Measurements from ENCODE around the gene TOMM40. TPM values are rescaled to one million over a fixed set of nuclear protein-coding genes. Genes with fewer than 3 reads are reported as not detected.
"Not testable (repeated sequence)": the region's sequence is repeated elsewhere in the genome, so short reads cannot be mapped to it uniquely, and the experiment has no call there.

The TOMM40 gene
- total and polyA plus RNA-seq, 7 experiments from 2014 or later, result 26.3 to 73.3 (median 37.5) TPM

GRCh38 chr19:44908074-44908835 is 17.2 kb downstream of the TOMM40 start:
- DNase-seq (no peak), ATAC-seq (no peak)
- no peak overlapping the region for H3K4me3 ChIP-seq (ENCODE audit: low read length)
- Mint-ChIP-seq H3K36me3 (peaks cover 0 to 4% (median 0%) of the 10 kb centered on the region in 5 donors), H3K27me3 (peaks cover 26 to 40% (median 34%) of the 10 kb centered on the region in 5 donors), H3K27ac (no peak overlapping the region), H3K4me1 (peaks cover 5 to 15% (median 10%) of the 10 kb centered on the region in 7 donors), H3K4me3 (peak overlapping the region in 1 of 10 donors; percentile 17), H3K9me3 (no peaks in the 10 kb centered on the region)
- peaks cover 0 to 2% (median 0%) of the 10 kb centered on the region in 3 experiments for H3K36me3 ChIP-seq (ENCODE audit: control insufficient read depth in 2 of 3, insufficient read depth in 3 of 3, low read length in 3 of 3)
- POLR2A ChIA-PET, result no interaction called here
- intact Hi-C loops (cut with micrococcal nuclease), result no loop called here
- CTCF ChIA-PET, result no interaction called here
- H3K27me3 ChIP-seq (ENCODE audit: control insufficient read depth in 2 of 2, insufficient read depth in 2 of 2, low read length in 2 of 2), result peaks cover 0 to 4% of the 10 kb centered on the region in 2 donors
- no peak overlapping the region for H3K27ac ChIP-seq (ENCODE audit: low read depth, low read length)
- no peaks in the 10 kb centered on the region for H3K4me1 ChIP-seq (ENCODE audit: control insufficient read depth in 2 of 2, insufficient read depth in 2 of 2, low read length in 2 of 2)
- no peaks in the 10 kb centered on the region for H3K9me3 ChIP-seq (ENCODE audit: control insufficient read depth in 2 of 3, low read length in 3 of 3)

- ChIA-PET CTCF (no interaction called here), POLR2A (no interaction called here)
- no peak for ATAC-seq
- H3K9me3 Mint-ChIP-seq, result no peaks in the 10 kb centered on the region
- H3K4me3 Mint-ChIP-seq, result no peak overlapping the region
- no peak overlapping the region for H3K27ac ChIP-seq (ENCODE audit: low read depth, low read length)
- no peak for DNase-seq
- peaks cover 5 to 17% (median 7%) of the 10 kb centered on the region in 7 donors for H3K4me1 Mint-ChIP-seq
- no peak overlapping the region for H3K4me3 ChIP-seq (ENCODE audit: low read length)
- no peaks in the 10 kb centered on the region for H3K9me3 ChIP-seq (ENCODE audit: control insufficient read depth in 2 of 3, low read length in 3 of 3)
- H3K27me3 Mint-ChIP-seq, result peaks cover 30 to 45% (median 38%) of the 10 kb centered on the region in 5 donors
- intact Hi-C loops (cut with micrococcal nuclease), result no loop called here
- H3K4me1 ChIP-seq (ENCODE audit: control insufficient read depth in 2 of 2, insufficient read depth in 2 of 2, low read length in 2 of 2), result no peaks in the 10 kb centered on the region
- H3K36me3 ChIP-seq (ENCODE audit: control insufficient read depth in 2 of 3, insufficient read depth in 3 of 3, low read length in 3 of 3), result no peaks in the 10 kb centered on the region
- H3K27ac Mint-ChIP-seq, result no peak overlapping the region
- H3K27me3 ChIP-seq (ENCODE audit: control insufficient read depth in 2 of 2, insufficient read depth in 2 of 2, low read length in 2 of 2), result peaks cover 0 to 4% of the 10 kb centered on the region in 2 donors
- peaks cover 0 to 4% (median 0%) of the 10 kb centered on the region in 5 donors for H3K36me3 Mint-ChIP-seq
Measured at GRCh38 chr19:44908836-44909261, 17.8 kb downstream of the TOMM40 start.

GRCh38 chr19:44909775-44910174 is 18.7 kb downstream of the TOMM40 start:
- H3K9me3 Mint-ChIP-seq, result no peaks in the 10 kb centered on the region
- ChIA-PET POLR2A (no interaction called here), CTCF (no interaction called here)
- no peaks in the 10 kb centered on the region for H3K4me1 ChIP-seq (ENCODE audit: control insufficient read depth in 2 of 2, insufficient read depth in 2 of 2, low read length in 2 of 2)
- no peak for DNase-seq
- no peak overlapping the region for H3K4me3 ChIP-seq (ENCODE audit: low read length)
- peaks cover 40 to 51% (median 45%) of the 10 kb centered on the region in 5 donors for H3K27me3 Mint-ChIP-seq
- peaks cover 0 to 4% of the 10 kb centered on the region in 2 donors for H3K27me3 ChIP-seq (ENCODE audit: control insufficient read depth in 2 of 2, insufficient read depth in 2 of 2, low read length in 2 of 2)
- no peak overlapping the region for H3K4me3 Mint-ChIP-seq
- H3K27ac ChIP-seq (ENCODE audit: low read depth, low read length), result no peak overlapping the region
- intact Hi-C loops (cut with micrococcal nuclease), result no loop called here
- peaks cover 8 to 26% (median 13%) of the 10 kb centered on the region in 7 donors for H3K4me1 Mint-ChIP-seq
- H3K36me3 ChIP-seq (ENCODE audit: control insufficient read depth in 2 of 3, insufficient read depth in 3 of 3, low read length in 3 of 3), result no peaks in the 10 kb centered on the region
- ATAC-seq, result no peak
- no peaks in the 10 kb centered on the region for H3K9me3 ChIP-seq (ENCODE audit: control insufficient read depth in 2 of 3, low read length in 3 of 3)
- H3K36me3 Mint-ChIP-seq, result peaks cover 0 to 4% (median 0%) of the 10 kb centered on the region in 5 donors
- H3K27ac Mint-ChIP-seq, result no peak overlapping the region

GRCh38 chr19:44911896-44912295 is 20.8 kb downstream of the TOMM40 start:
- ATAC-seq; H3K36me3 Mint-ChIP-seq; H3K36me3 ChIP-seq (ENCODE audit: control insufficient read depth in 2 of 3, insufficient read depth in 3 of 3, low read length in 3 of 3); H3K4me3 Mint-ChIP-seq; DNase-seq; CTCF ChIA-PET; H3K4me3 ChIP-seq (ENCODE audit: low read length); H3K9me3 ChIP-seq (ENCODE audit: control insufficient read depth in 2 of 3, low read length in 3 of 3); H3K27me3 ChIP-seq (ENCODE audit: control insufficient read depth in 2 of 2, insufficient read depth in 2 of 2, low read length in 2 of 2); intact Hi-C loops (cut with micrococcal nuclease); H3K9me3 Mint-ChIP-seq; H3K4me1 ChIP-seq (ENCODE audit: control insufficient read depth in 2 of 2, insufficient read depth in 2 of 2, low read length in 2 of 2); POLR2A ChIA-PET; H3K27ac ChIP-seq (ENCODE audit: low read depth, low read length): not testable (repeated sequence)
- Mint-ChIP-seq H3K27ac (peak overlapping the region in 1 of 9 donors; percentile 56), H3K4me1 (peaks cover 4 to 19% (median 7%) of the 10 kb centered on the region in 7 donors), H3K27me3 (peaks cover 29 to 40% (median 35%) of the 10 kb centered on the region in 5 donors)

GRCh38 chr19:44912854-44913253 is 21.8 kb downstream of the TOMM40 start:
- H3K9me3 ChIP-seq (ENCODE audit: control insufficient read depth in 2 of 3, low read length in 3 of 3), result no peaks in the 10 kb centered on the region
- peaks cover 0 to 4% (median 0%) of the 10 kb centered on the region in 5 donors for H3K36me3 Mint-ChIP-seq
- H3K27ac ChIP-seq (ENCODE audit: low read depth, low read length), result no peak overlapping the region
- H3K9me3 Mint-ChIP-seq, result no peaks in the 10 kb centered on the region
- H3K4me3 ChIP-seq (ENCODE audit: low read length), result no peak overlapping the region
- H3K4me1 Mint-ChIP-seq, result peaks cover 4 to 19% (median 7%) of the 10 kb centered on the region in 7 donors
- H3K4me1 ChIP-seq (ENCODE audit: control insufficient read depth in 2 of 2, insufficient read depth in 2 of 2, low read length in 2 of 2), result no peaks in the 10 kb centered on the region
- no peaks in the 10 kb centered on the region for H3K27me3 ChIP-seq (ENCODE audit: control insufficient read depth in 2 of 2, insufficient read depth in 2 of 2, low read length in 2 of 2)
- H3K27me3 Mint-ChIP-seq, result peaks cover 26 to 36% (median 32%) of the 10 kb centered on the region in 5 donors
- POLR2A ChIA-PET, result no interaction called here
- DNase-seq (no peak), ATAC-seq (no peak)
- no peak overlapping the region for H3K27ac Mint-ChIP-seq
- CTCF ChIA-PET, result no interaction called here
- H3K36me3 ChIP-seq (ENCODE audit: control insufficient read depth in 2 of 3, insufficient read depth in 3 of 3, low read length in 3 of 3), result no peaks in the 10 kb centered on the region
- peak overlapping the region in 2 of 10 donors; percentile 9 to 51 for H3K4me3 Mint-ChIP-seq
- intact Hi-C loops (cut with micrococcal nuclease), result no loop called here

- intact Hi-C loops (cut with micrococcal nuclease), result loop anchor here in 1 of 2 donors (2.0 kb wide), 1 partner anchor 41 kb away; the partner anchor contains the start of gene CLPTM1
- H3K27ac Mint-ChIP-seq; POLR2A ChIA-PET; H3K9me3 Mint-ChIP-seq; H3K36me3 Mint-ChIP-seq; ATAC-seq; H3K4me3 ChIP-seq (ENCODE audit: low read length); H3K9me3 ChIP-seq (ENCODE audit: control insufficient read depth in 2 of 3, low read length in 3 of 3); H3K27me3 ChIP-seq (ENCODE audit: control insufficient read depth in 2 of 2, insufficient read depth in 2 of 2, low read length in 2 of 2); H3K36me3 ChIP-seq (ENCODE audit: control insufficient read depth in 2 of 3, insufficient read depth in 3 of 3, low read length in 3 of 3); H3K4me1 ChIP-seq (ENCODE audit: control insufficient read depth in 2 of 2, insufficient read depth in 2 of 2, low read length in 2 of 2); DNase-seq; H3K27ac ChIP-seq (ENCODE audit: low read depth, low read length): not testable (repeated sequence)
- Mint-ChIP-seq H3K4me1 (peaks cover 4 to 19% (median 7%) of the 10 kb centered on the region in 7 donors), H3K27me3 (peaks cover 23 to 32% (median 28%) of the 10 kb centered on the region in 5 donors), H3K4me3 (peak overlapping the region in 9 of 10 donors; percentile 55 to 91 (median 87))
- CTCF ChIA-PET, result interaction anchor here (0.7 kb wide), 1 partner anchor 265 kb away, joined by 3 read pairs; the partner anchor contains the start of gene BLOC1S3
Measured at GRCh38 chr19:44913512-44914432, 22.7 kb downstream of the TOMM40 start.
